Activated T-helper 17 cell treated with anti-CD3 and anti-CD28 coated beads, Interleukin-2, amount 50 U/mL, for 72 hours (primary cell): ENCODE results near the gene C1orf21. TPM values are rescaled to one million over a fixed set of nuclear protein-coding genes. Genes with fewer than 3 reads are reported as not detected.

ENCODE experiments used
- ATAC-seq: fragments of 150-1000 bp; cut with Tn5 transposase; replicated peaks from 2 replicates; pipeline ENCODE4 v1.10.0; 2021; ENCODE audit warnings: mild to moderate bottlenecking, moderate library complexity
- H3K27ac Mint-ChIP-seq: one replicate; pipeline ENCODE4 v1.8.0; 2022; ENCODE audit warnings: mixed read lengths
- H3K27me3 Mint-ChIP-seq: one replicate; pipeline ENCODE4 v1.8.0; 2022; ENCODE audit warnings: mixed read lengths
- H3K36me3 Mint-ChIP-seq: one replicate; pipeline ENCODE4 v1.8.0; 2022; ENCODE audit warnings: low read depth, mild to moderate bottlenecking, mixed read lengths
- H3K4me1 Mint-ChIP-seq: one replicate; pipeline ENCODE4 v1.8.0; 2022; ENCODE audit warnings: mixed read lengths
- H3K4me3 Mint-ChIP-seq: one replicate; pipeline ENCODE4 v1.8.0; 2022; ENCODE audit warnings: mild to moderate bottlenecking, mixed read lengths
- H3K9me3 Mint-ChIP-seq: one replicate; pipeline ENCODE4 v1.8.0; 2022; ENCODE audit warnings: mixed read lengths
- total RNA-seq, 2 donors: library from RNA; stranded (reverse); gene quantifications; one replicate each; pipeline ENCODE4 v1.2.3, GENCODE V29; 2022

The C1orf21 gene
- total RNA-seq, 2 donors from 2014 or later, result 0.95 to 2.8 TPM

- no peak overlapping the region for H3K4me3 Mint-ChIP-seq
- no peaks in the 10 kb centered on the region for H3K4me1 Mint-ChIP-seq
- no peak for ATAC-seq
- no peak overlapping the region for H3K27ac Mint-ChIP-seq
- no peaks in the 10 kb centered on the region for H3K36me3 Mint-ChIP-seq
- peaks cover 28% of the 10 kb centered on the region for H3K27me3 Mint-ChIP-seq
- H3K9me3 Mint-ChIP-seq, result peaks cover 7% of the 10 kb centered on the region
Observed at GRCh38 chr1:184648160-184648855, 261.5 kb downstream of the C1orf21 start.

GRCh38 chr1:184648856-184649201, 262.0 kb downstream of the C1orf21 start:
- H3K4me3 Mint-ChIP-seq, result no peak overlapping the region
- no peak for ATAC-seq
- no peak overlapping the region for H3K27ac Mint-ChIP-seq
- peaks cover 28% of the 10 kb centered on the region for H3K27me3 Mint-ChIP-seq
- H3K36me3 Mint-ChIP-seq, result no peaks in the 10 kb centered on the region
- peaks cover 7% of the 10 kb centered on the region for H3K9me3 Mint-ChIP-seq
- no peaks in the 10 kb centered on the region for H3K4me1 Mint-ChIP-seq

DNA sequence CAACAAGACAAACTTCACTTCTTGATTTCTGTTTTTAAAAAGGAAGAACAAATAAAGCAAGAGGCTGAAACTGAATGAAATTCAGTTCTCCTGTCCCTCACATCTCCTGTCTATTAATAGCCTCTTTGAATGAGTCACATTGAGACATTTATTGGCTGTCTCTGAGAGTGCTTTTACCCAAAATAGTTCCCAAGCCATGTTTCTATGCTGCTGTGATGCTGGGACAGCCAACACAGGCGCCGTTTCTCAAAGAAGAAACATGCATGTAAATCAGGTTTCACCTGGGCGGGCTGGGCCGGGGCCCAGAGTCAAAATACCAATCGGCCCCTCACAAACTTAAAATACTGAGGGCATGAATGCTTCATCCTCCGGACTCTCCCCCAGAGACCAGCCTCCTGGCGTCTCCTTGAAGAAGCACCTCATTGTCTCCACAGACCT, 262.6 kb downstream of the C1orf21 start:
- ATAC-seq, result no peak
- Mint-ChIP-seq H3K4me3 (no peak overlapping the region), H3K27ac (no peak overlapping the region), H3K36me3 (no peaks in the 10 kb centered on the region), H3K4me1 (no peaks in the 10 kb centered on the region), H3K27me3 (peaks cover 24% of the 10 kb centered on the region), H3K9me3 (peaks cover 7% of the 10 kb centered on the region)

GRCh38 chr1:184650177-184650866, 263.5 kb downstream of the C1orf21 start:
- peaks cover 23% of the 10 kb centered on the region for H3K27me3 Mint-ChIP-seq
- H3K9me3 Mint-ChIP-seq, result peaks cover 7% of the 10 kb centered on the region
- no peaks in the 10 kb centered on the region for H3K36me3 Mint-ChIP-seq
- ATAC-seq, result no peak
- H3K4me3 Mint-ChIP-seq, result no peak overlapping the region
- no peaks in the 10 kb centered on the region for H3K4me1 Mint-ChIP-seq
- H3K27ac Mint-ChIP-seq, result no peak overlapping the region

DNA sequence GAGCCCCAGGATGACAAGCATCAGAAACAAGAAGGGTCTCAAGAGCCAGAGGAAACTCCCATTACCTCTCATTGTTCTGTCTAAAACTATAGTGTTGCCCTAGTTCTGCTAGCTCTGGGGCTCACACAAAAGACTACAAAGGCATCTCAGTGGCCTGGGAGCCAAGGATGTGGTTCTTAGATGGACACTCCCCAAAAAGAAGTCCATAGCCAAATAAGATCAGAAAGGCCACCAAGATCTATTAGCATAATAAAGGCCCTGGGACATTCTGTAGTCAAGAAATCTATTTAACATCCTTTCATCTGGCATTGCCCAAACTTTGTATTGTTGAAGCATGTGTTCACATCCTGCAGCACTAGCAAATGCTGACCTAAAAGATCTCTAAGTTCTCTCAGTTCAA, 268.4 kb downstream of the C1orf21 start:
- H3K27me3 Mint-ChIP-seq, result peaks cover 14% of the 10 kb centered on the region
- H3K27ac Mint-ChIP-seq, result no peak overlapping the region
- H3K4me1 Mint-ChIP-seq, result no peaks in the 10 kb centered on the region
- no peak for ATAC-seq
- no peak overlapping the region for H3K4me3 Mint-ChIP-seq
- H3K9me3 Mint-ChIP-seq, result peaks cover 3% of the 10 kb centered on the region
- no peaks in the 10 kb centered on the region for H3K36me3 Mint-ChIP-seq

GRCh38 chr1:184656221-184656620, 269.4 kb downstream of the C1orf21 start:
- Mint-ChIP-seq H3K27ac (no peak overlapping the region), H3K27me3 (peaks cover 8% of the 10 kb centered on the region), H3K36me3 (no peaks in the 10 kb centered on the region), H3K9me3 (peaks cover 3% of the 10 kb centered on the region), H3K4me3 (no peak overlapping the region), H3K4me1 (no peaks in the 10 kb centered on the region)
- no peak for ATAC-seq

DNA sequence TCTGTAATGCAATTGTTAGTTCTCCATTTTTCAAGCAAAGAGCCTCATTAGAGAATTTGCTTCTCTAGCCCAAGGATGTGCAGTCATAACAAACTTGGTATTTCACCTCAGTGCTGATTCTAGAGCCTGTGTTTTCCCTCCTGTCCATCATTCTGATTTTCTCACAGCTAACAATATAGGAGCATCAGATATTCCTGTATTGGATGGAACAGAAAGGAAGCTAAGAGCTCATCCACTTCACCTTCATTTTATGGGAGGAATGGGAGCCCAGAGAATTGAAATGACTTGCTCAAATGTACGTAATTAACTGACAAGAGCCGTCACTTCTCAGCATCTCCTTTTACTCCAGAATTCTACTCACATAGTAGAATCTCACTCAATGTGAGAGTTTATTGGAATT, 271.2 kb downstream of the C1orf21 start:
- peaks cover 2% of the 10 kb centered on the region for H3K27me3 Mint-ChIP-seq
- ATAC-seq, result no peak
- H3K27ac Mint-ChIP-seq, result no peak overlapping the region
- H3K9me3 Mint-ChIP-seq, result no peaks in the 10 kb centered on the region
- no peak overlapping the region for H3K4me3 Mint-ChIP-seq
- no peaks in the 10 kb centered on the region for H3K36me3 Mint-ChIP-seq
- H3K4me1 Mint-ChIP-seq, result no peaks in the 10 kb centered on the region

DNA sequence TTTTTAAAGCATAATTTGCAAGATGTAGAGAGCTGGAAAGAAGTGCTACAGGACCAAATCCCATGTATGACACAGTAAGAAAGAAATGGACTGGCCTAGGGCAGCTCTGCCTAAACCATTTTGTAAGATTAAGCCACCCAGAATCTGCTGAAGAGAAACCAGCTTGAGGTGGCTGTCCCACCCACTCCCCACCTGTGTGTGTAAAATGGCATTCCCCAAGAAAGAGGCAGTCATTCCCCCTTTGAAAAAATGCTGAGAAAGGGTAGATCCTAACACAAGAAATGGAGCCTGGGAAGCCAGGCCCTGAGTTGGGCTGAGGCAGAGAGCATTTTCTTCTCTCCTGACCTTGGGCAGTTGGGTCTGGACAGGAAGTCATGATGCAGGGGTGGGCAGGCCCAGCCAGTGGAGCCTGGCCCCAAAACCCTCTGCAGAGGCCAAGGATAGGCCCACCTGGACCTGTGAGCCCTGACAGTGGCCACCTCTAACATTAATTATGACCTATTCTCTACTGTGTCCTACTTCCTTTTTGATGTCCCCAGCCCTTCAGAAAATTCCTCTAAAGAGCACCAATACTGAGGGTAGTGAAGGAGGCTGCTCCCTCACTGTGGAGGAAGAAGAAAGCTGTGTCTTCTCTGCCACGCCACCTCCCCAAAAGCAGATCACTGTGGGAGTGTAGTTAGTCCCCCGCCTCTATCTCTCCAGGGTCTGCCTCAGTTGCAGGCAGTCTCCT, 273.8 kb downstream of the C1orf21 start:
- ATAC-seq, result no peak
- H3K4me1 Mint-ChIP-seq, result no peaks in the 10 kb centered on the region
- no peak overlapping the region for H3K27ac Mint-ChIP-seq
- no peaks in the 10 kb centered on the region for H3K9me3 Mint-ChIP-seq
- H3K36me3 Mint-ChIP-seq, result no peaks in the 10 kb centered on the region
- peaks cover 10% of the 10 kb centered on the region for H3K27me3 Mint-ChIP-seq
- no peak overlapping the region for H3K4me3 Mint-ChIP-seq

DNA sequence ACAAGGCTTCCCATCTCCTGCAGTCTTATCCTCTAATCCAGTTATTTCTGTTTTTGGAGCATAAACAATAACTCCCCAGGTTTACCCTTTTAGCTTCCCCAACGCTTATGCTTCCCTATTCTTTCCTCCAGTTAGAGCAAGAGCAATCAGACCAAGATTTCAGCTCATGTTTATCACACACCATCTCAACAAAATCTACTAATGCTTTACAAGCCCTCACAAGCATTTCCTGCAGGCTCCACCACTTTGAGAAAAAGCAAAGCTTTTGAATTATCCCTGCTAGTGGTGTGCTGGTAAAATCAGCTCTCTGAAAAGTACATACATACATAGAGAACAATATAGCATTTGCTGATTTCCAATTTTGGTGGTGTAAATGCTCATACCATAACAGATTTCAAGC, 275.0 kb downstream of the C1orf21 start:
- H3K9me3 Mint-ChIP-seq, result no peaks in the 10 kb centered on the region
- H3K4me3 Mint-ChIP-seq, result no peak overlapping the region
- peaks cover 11% of the 10 kb centered on the region for H3K27me3 Mint-ChIP-seq

DNA sequence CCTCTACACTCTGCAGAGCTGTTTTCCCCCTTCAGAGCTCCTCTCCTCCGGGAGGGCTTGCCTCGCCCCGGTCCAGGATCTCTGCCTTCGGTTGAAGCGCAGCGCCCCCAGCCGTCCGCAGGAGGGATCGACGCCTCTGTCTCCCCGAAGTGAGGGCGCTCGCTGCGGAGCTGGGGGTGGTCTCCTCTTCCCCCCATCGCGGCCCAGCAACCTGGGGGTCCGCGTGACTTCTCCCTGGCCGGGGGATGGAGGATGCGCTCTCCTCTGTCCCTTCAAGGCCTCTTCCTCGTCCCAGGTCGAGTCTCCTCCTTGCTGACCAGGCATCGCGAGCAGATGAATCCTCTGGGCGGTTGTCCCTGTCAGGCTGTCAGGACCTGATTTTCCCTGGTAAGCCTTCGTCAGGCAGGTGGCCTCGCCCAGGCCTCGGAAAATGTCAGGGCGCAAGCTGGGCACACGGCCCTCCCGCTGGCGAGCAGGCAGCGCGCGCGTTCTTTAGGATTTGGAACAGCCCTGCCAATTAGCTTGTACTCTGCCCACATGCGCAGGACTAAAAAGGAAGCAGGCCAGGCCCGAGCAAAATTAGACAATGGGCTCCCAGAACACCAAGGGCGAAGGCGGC, 277.3 kb downstream of the C1orf21 start:
- Mint-ChIP-seq H3K9me3 (no peaks in the 10 kb centered on the region), H3K4me1 (no peaks in the 10 kb centered on the region), H3K27me3 (peaks cover 16% of the 10 kb centered on the region), H3K4me3 (no peak overlapping the region), H3K27ac (no peak overlapping the region), H3K36me3 (no peaks in the 10 kb centered on the region)
- peak; percentile 52 for ATAC-seq

More for the DNA sequence above, 275.0 kb downstream of the C1orf21 start:
- Mint-ChIP-seq H3K27ac (no peak overlapping the region), H3K36me3 (no peaks in the 10 kb centered on the region), H3K4me1 (no peaks in the 10 kb centered on the region)
- ATAC-seq, result no peak

- H3K9me3 Mint-ChIP-seq, result no peaks in the 10 kb centered on the region
- H3K36me3 Mint-ChIP-seq, result no peaks in the 10 kb centered on the region
- no peak overlapping the region for H3K27ac Mint-ChIP-seq
- peaks cover 16% of the 10 kb centered on the region for H3K27me3 Mint-ChIP-seq
- no peak for ATAC-seq
- H3K4me3 Mint-ChIP-seq, result no peak overlapping the region
- H3K4me1 Mint-ChIP-seq, result no peaks in the 10 kb centered on the region
Observed at GRCh38 chr1:184664661-184665060, 277.8 kb downstream of the C1orf21 start.

DNA sequence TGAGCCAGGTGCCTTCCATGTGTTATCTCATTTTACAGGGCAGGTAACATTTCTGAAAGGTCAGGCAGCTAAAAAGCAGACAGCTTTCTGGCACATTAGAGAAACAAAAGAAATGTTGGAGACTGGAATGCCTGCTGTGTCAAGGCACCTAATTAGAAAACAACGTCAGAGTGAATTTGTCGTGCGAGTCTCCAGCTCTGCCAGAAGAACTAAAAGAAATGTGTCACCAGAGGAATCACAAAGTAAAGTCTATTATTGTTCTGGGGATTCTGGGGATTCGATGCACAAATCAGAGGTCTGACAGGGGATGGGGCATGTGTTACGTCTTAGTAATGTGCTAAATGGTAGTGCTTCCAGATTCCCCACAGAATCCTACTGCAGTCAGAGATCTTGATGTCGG, 278.5 kb downstream of the C1orf21 start:
- no peaks in the 10 kb centered on the region for H3K9me3 Mint-ChIP-seq
- H3K4me3 Mint-ChIP-seq, result no peak overlapping the region
- no peaks in the 10 kb centered on the region for H3K36me3 Mint-ChIP-seq
- peaks cover 16% of the 10 kb centered on the region for H3K27me3 Mint-ChIP-seq
- no peak overlapping the region for H3K27ac Mint-ChIP-seq
- ATAC-seq, result no peak
- H3K4me1 Mint-ChIP-seq, result no peaks in the 10 kb centered on the region

GRCh38 chr1:184669391-184669790, 282.6 kb downstream of the C1orf21 start:
- no peak for ATAC-seq
- Mint-ChIP-seq H3K4me1 (no peaks in the 10 kb centered on the region), H3K9me3 (no peaks in the 10 kb centered on the region), H3K27ac (no peak overlapping the region), H3K27me3 (peaks cover 29% of the 10 kb centered on the region), H3K36me3 (no peaks in the 10 kb centered on the region), H3K4me3 (no peak overlapping the region)

DNA sequence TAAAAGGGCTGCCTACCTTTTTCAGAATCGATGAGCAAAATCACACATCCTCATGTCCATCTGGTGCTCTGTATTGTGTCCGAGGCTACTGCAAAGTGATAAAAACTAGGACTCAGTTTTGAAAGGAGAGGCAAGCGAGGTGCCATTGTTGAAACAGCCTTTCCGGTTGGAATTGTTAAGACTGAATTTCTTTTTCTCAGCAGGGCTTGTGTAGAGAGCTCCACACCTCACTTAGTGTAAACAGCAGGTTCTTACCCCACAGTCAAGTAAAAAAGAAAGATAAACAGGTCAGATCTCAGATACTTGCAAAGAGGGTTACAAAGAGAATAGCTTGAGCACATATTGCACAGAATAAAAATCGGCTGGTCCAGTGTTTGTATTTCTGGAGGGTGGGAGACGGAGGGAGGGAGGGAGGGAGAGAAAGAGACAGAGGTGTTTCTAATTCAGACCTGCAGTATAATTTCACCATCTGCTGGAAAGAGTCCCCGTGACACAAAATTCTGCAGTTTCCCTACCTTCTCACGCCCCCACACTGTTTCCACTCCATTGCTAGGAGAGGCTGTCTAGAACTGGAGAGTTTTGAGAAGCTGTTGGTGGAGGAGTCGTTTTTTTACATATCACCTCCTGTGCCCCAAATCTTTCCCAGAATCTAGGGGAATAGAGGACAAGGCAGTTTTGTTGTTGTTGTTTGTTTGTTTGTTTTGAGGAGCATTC, 285.3 kb downstream of the C1orf21 start:
- no peaks in the 10 kb centered on the region for H3K4me1 Mint-ChIP-seq
- no peak overlapping the region for H3K4me3 Mint-ChIP-seq
- no peak overlapping the region for H3K27ac Mint-ChIP-seq
- no peaks in the 10 kb centered on the region for H3K36me3 Mint-ChIP-seq
- no peak for ATAC-seq
- H3K9me3 Mint-ChIP-seq, result peaks cover 4% of the 10 kb centered on the region
- peaks cover 32% of the 10 kb centered on the region for H3K27me3 Mint-ChIP-seq
